Fibroblast of mammary gland (primary cell): ENCODE measurements around the gene REX1BD.

ENCODE experiments used
- DNase-seq: peaks from one replicate; pipeline ENCODE4 v3.0.0-alpha.2; 2010; ENCODE audit warnings: low read depth
- H3K4me3 ChIP-seq: 2 replicates; pipeline ENCODE4 v1.5.1; 2011; ENCODE audit warnings: low read depth, mild to moderate bottlenecking, low read length, moderate library complexity; ENCODE audit not compliant: control insufficient read depth
- TF ChIP-seq, protein P1 (sequence below): conservative IDR thresholded peaks from 2 replicates; pipeline ENCODE4 v1.5.1; 2011; ENCODE audit warnings: low read depth, low read length, inconsistent platforms; ENCODE audit not compliant: control insufficient read depth, insufficient read depth

REX1BD gene

DNA sequence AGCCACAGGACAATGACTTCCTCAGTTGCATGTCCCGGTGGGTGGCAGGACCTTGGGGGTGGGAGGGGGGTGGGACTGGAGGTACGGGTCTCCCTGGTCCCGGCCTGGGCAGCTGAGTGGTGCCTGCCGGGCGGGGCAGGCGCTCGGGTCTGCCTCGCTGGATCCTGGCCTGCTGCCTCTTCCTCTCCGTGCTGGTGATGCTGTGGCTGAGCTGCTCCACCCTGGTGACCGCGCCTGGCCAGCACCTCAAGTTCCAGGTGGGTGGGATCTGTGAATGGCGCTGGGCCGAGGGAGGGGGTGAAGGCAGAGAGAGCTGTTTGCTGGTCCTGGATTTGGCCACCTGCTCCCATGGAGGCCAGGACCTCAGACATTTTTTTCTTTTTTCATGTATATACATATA is 29.6 kb downstream of the REX1BD start:
- TF ChIP-seq, protein P1, sequence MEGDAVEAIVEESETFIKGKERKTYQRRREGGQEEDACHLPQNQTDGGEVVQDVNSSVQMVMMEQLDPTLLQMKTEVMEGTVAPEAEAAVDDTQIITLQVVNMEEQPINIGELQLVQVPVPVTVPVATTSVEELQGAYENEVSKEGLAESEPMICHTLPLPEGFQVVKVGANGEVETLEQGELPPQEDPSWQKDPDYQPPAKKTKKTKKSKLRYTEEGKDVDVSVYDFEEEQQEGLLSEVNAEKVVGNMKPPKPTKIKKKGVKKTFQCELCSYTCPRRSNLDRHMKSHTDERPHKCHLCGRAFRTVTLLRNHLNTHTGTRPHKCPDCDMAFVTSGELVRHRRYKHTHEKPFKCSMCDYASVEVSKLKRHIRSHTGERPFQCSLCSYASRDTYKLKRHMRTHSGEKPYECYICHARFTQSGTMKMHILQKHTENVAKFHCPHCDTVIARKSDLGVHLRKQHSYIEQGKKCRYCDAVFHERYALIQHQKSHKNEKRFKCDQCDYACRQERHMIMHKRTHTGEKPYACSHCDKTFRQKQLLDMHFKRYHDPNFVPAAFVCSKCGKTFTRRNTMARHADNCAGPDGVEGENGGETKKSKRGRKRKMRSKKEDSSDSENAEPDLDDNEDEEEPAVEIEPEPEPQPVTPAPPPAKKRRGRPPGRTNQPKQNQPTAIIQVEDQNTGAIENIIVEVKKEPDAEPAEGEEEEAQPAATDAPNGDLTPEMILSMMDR, result no peak
- no peak for DNase-seq
- no peak overlapping the region for H3K4me3 ChIP-seq

DNA sequence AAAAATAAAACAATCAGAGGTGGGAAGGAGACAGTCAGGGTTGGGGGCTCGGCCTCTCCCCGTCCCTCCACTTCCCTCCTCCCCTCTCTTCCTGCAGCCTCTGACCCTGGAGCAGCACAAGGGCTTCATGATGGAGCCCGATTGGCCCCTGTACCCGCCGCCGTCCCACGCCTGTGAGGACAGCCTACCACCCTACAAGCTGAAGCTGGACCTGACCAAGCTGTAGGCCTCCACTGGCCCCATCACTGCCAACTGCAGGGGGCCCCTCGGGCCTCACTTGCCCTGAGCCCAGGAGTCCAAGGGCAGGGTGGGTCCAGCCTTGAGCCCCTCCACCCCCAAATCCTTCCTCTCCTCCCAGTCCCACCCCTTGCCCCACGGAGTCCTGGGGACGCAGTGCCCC is 31.7 kb downstream of the REX1BD start:
- H3K4me3 ChIP-seq, result no peak overlapping the region
- no peak for DNase-seq
- TF ChIP-seq, protein P1, result no peak

DNA sequence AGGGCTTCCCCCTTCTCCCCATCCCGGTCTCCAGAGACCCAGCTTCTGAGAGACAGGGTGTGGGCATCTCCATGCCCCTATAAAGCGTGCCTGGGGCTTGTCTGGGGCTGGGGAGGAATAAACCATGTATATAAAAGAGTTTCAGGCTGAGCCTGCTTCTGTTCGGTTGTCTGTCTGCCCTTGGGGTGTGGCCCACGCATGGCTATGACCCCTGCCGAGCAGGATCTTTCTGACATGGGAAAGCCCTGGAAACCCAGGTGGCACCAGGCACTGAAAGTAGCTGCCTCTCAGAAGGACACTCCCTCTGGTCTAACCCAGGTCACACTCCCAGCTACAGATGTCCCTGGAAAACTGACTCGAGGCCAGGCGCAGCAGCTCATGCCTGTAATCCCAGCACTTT is 32.3 kb downstream of the REX1BD start:
- H3K4me3 ChIP-seq, result no peak overlapping the region
- TF ChIP-seq, protein P1, result no peak
- no peak for DNase-seq

DNA sequence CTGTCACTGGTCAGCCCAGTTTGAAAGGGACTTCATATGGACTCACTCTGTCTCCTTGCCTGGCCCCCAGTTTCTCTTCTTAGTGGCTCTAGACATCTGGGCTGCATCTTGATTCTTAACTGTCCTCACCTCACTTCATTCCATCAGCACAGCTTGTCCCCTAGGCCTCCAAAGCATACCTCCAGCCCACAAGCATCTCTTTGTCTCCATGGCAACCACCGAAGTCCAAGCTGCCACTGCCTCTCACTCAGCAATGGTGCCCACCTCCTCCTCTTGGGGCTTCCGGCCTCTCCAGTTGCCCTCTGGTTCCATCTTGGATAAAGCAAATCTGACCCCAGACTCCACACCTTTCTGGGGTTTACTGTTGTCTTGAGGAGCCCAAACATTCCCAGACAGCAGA is 38.3 kb downstream of the REX1BD start:
- DNase-seq, result no peak
- TF ChIP-seq, protein P1, result no peak
- no peak overlapping the region for H3K4me3 ChIP-seq

DNA sequence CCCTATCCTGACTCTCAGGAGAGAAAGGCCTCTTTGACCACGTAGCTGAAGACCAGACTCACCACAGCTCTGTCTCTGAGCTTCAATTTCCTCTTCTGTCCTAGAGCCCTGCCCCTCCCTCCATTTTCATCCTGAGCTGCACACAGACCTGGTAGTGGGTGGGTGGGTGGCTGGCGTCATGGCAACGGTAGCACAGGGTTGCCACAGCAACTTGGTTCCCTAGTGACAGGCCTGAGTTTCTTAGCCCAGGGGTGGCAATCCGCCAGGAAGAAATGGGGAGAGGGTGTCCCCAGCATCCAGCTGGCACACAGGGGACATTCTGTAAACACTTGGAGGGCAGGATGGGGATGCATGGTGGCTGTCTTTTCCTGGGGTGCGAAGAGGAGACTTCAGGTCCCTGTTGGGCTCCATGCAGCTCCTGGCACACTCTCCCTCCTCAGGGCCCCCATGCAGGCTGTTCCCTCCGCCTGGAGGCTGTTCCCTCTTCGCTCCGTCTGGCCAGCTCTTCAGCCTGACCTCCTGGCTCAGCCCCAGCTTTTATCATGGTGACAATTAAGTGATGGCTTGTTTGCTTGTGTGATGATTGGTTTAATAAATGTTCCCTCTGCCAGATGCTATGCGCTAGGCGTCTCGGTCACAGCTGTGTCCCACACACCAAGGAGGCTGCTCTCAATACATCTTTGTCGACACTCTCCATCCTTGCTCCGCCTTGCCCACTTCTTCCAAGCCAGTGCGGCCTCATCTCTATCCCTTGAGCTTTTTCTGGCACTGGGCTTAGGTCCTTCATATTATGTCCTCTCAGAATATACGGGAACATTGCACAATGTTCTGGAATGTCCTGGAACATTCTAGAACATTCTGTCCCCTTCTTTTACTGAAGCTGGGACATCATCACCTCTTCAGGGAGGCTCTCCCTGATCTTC is 40.8 kb downstream of the REX1BD start:
- peak; percentile 73 for DNase-seq
- TF ChIP-seq, protein P1, result no peak
- no peak overlapping the region for H3K4me3 ChIP-seq

DNA sequence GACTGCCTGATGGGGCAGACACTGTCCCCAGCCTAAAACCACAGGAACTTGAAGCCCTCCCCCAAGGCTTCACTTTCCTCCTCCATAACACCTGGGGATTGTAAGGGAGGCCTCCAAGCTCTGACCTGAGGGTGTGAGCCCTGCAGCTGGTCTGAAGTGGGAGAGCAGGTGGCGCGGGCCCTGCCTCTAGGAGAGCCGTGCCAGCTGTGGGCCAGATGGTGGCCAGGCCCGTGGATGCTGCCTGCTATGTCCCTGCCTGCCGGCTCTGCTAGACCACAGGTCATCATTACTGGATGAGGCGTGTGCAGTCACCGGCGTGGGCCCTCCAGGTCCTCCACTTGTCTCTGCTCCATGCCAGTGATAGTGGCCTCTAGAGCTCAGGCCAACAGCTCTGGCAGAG is 44.7 kb downstream of the REX1BD start:
- H3K4me3 ChIP-seq, result no peak overlapping the region
- TF ChIP-seq, protein P1, result no peak
- no peak for DNase-seq
